HEK293 (cell line): Measurements from ENCODE around the gene BACH2.

Experiments
- CTCF ChIA-PET: fragments of 350-600 bp; formaldehyde crosslinking; extraction: SDS; loops from one replicate; lab custom pipeline; 2021; ENCODE audit warnings: antibody characterized with exemption; lab: Yijun Ruan, JAX
- POLR2A ChIA-PET: fragments of 300-600 bp; formaldehyde crosslinking; extraction: SDS; loops from one replicate; lab custom pipeline; 2020; ENCODE audit warnings: antibody characterized with exemption, inconsistent platforms; lab: Yijun Ruan, JAX
- H3K27ac ChIP-seq: fragments of 200-500 bp; sonication (Bioruptor generic); 2 replicates; pipeline ENCODE4 v1.5.1; 2014; ENCODE audit warnings: low read depth, low read length, control low read depth, inconsistent platforms; ENCODE audit errors: extremely low read depth
- H3K36me3 ChIP-seq, 2 experiments: fragments of 200-500 bp in 1 of 2; sonication (Bioruptor generic) in 1 of 2; 1 replicate in 1 of 2; 2 replicates in 1 of 2; pipeline ENCODE4 v1.5.1; 2014 to 2017; ENCODE audit warnings: inconsistent platforms in 2 of 2, low read length in 2 of 2; ENCODE audit not compliant: control insufficient read depth in 2 of 2, insufficient read depth in 1 of 2
- H3K4me1 ChIP-seq: fragments of 200-500 bp; sonication (Bioruptor generic); 2 replicates; pipeline ENCODE4 v1.5.1; 2014; ENCODE audit warnings: mild to moderate bottlenecking, low read length, inconsistent platforms; ENCODE audit not compliant: control insufficient read depth, insufficient read depth
- H3K4me3 ChIP-seq: 2 replicates; pipeline ENCODE4 v1.5.1; 2011; ENCODE audit warnings: low read depth, mild to moderate bottlenecking, control low read depth, low read length, moderate library complexity
- H3K9me3 ChIP-seq: fragments of 200-500 bp; sonication (Bioruptor generic); 2 replicates; pipeline ENCODE4 v1.5.1; 2014; ENCODE audit warnings: low read depth, low read length, inconsistent platforms; ENCODE audit not compliant: control insufficient read depth, insufficient read depth
- EGR2 ChIP-seq: fragments of 450-650 bp; formaldehyde crosslinking; IDR thresholded peaks from 2 replicates; pipeline ENCODE4 v1.5.1; 2016; ENCODE audit warnings: low read depth, missing biosample characterization, missing genetic modification characterization
- GLIS1 ChIP-seq: fragments of 450-650 bp; formaldehyde crosslinking; IDR thresholded peaks from 2 replicates; pipeline ENCODE4 v1.5.1; 2016; ENCODE audit warnings: missing biosample characterization, missing genetic modification characterization
- GLIS2 ChIP-seq: fragments of 450-650 bp; formaldehyde crosslinking; IDR thresholded peaks from 2 replicates; pipeline ENCODE4 v1.5.1; 2016; ENCODE audit warnings: missing biosample characterization, missing genetic modification characterization
- KLF10 ChIP-seq: fragments of 450-650 bp; IDR thresholded peaks from 2 replicates; pipeline ENCODE4 v1.5.1; 2018; ENCODE audit warnings: missing biosample characterization, mild to moderate bottlenecking, missing genetic modification characterization
- MYNN ChIP-seq: fragments of 450-650 bp; formaldehyde crosslinking; IDR thresholded peaks from 2 replicates; pipeline ENCODE4 v1.5.1; 2016; ENCODE audit warnings: missing biosample characterization, missing genetic modification characterization, borderline replicate concordance
- OVOL3 ChIP-seq: fragments of 450-650 bp; formaldehyde crosslinking; IDR thresholded peaks from 2 replicates; pipeline ENCODE4 v1.5.1; 2016; ENCODE audit warnings: missing biosample characterization, missing genetic modification characterization
- ZBTB48 ChIP-seq: fragments of 450-650 bp; formaldehyde crosslinking; IDR thresholded peaks from 2 replicates; pipeline ENCODE4 v1.5.1; 2016; ENCODE audit warnings: missing biosample characterization, missing genetic modification characterization
- ZNF112 ChIP-seq: fragments of 450-650 bp; formaldehyde crosslinking; IDR thresholded peaks from 2 replicates; pipeline ENCODE4 v1.5.0; 2017; ENCODE audit warnings: missing biosample characterization, missing genetic modification characterization
- ZNF155 ChIP-seq: fragments of 450-650 bp; formaldehyde crosslinking; IDR thresholded peaks from 2 replicates; pipeline ENCODE4 v1.5.1; 2016; ENCODE audit warnings: missing biosample characterization, missing genetic modification characterization
- ZNF202 ChIP-seq: fragments of 450-650 bp; formaldehyde crosslinking; IDR thresholded peaks from 2 replicates; pipeline ENCODE4 v1.5.1; 2016; ENCODE audit warnings: missing biosample characterization, missing genetic modification characterization, borderline replicate concordance
- ZNF24 ChIP-seq: fragments of 450-650 bp; formaldehyde crosslinking; IDR thresholded peaks from 2 replicates; pipeline ENCODE4 v1.5.1; 2016; ENCODE audit warnings: missing biosample characterization, missing genetic modification characterization
- ZNF335 ChIP-seq: fragments of 450-650 bp; formaldehyde crosslinking; conservative IDR thresholded peaks from 2 replicates; pipeline ENCODE4 v1.5.1; 2016; ENCODE audit warnings: missing biosample characterization, missing genetic modification characterization
- ZNF341 ChIP-seq: fragments of 450-650 bp; formaldehyde crosslinking; IDR thresholded peaks from 2 replicates; pipeline ENCODE4; 2016; ENCODE audit warnings: low read depth, missing biosample characterization, missing genetic modification characterization
- ZNF350 ChIP-seq: fragments of 450-650 bp; formaldehyde crosslinking; IDR thresholded peaks from 2 replicates; pipeline ENCODE4 v1.5.0; 2017; ENCODE audit warnings: missing biosample characterization, mild to moderate bottlenecking, missing genetic modification characterization
- ZNF423 ChIP-seq: fragments of 450-650 bp; formaldehyde crosslinking; IDR thresholded peaks from 2 replicates; pipeline ENCODE4 v1.5.1; 2016; ENCODE audit warnings: missing biosample characterization, missing genetic modification characterization
- ZNF514 ChIP-seq: fragments of 450-650 bp; formaldehyde crosslinking; IDR thresholded peaks from 2 replicates; pipeline ENCODE4 v1.5.1; 2016; ENCODE audit warnings: missing biosample characterization, missing genetic modification characterization
- ZNF623 ChIP-seq: fragments of 450-650 bp; formaldehyde crosslinking; IDR thresholded peaks from 2 replicates; pipeline ENCODE4 v1.5.1; 2016; ENCODE audit warnings: missing biosample characterization, missing genetic modification characterization
- ZNF654 ChIP-seq: fragments of 450-650 bp; formaldehyde crosslinking; IDR thresholded peaks from 2 replicates; pipeline ENCODE4 v1.5.1; 2016; ENCODE audit warnings: low read depth, missing biosample characterization, missing genetic modification characterization
- ZNF660 ChIP-seq: fragments of 450-650 bp; IDR thresholded peaks from 2 replicates; pipeline ENCODE4 v1.5.1; 2018; ENCODE audit warnings: missing biosample characterization, mild to moderate bottlenecking, missing genetic modification characterization
- ZNF747 ChIP-seq: fragments of 450-650 bp; formaldehyde crosslinking; IDR thresholded peaks from 2 replicates; pipeline ENCODE4 v1.5.1; 2016; ENCODE audit warnings: missing biosample characterization, missing genetic modification characterization
- ZNF768 ChIP-seq: fragments of 450-650 bp; formaldehyde crosslinking; IDR thresholded peaks from 2 replicates; pipeline ENCODE4 v1.5.1; 2018; ENCODE audit warnings: missing biosample characterization, mild to moderate bottlenecking, missing genetic modification characterization
- ZNF843 ChIP-seq: fragments of 450-650 bp; formaldehyde crosslinking; IDR thresholded peaks from 2 replicates; pipeline ENCODE4 v1.5.1; 2016; ENCODE audit warnings: missing biosample characterization, missing genetic modification characterization
- ZSCAN16 ChIP-seq: fragments of 450-650 bp; formaldehyde crosslinking; IDR thresholded peaks from 2 replicates; pipeline ENCODE4 v1.5.1; 2016; ENCODE audit warnings: missing biosample characterization, missing genetic modification characterization
- TF ChIP-seq, protein P1 (sequence below): fragments of 450-650 bp; formaldehyde crosslinking; IDR thresholded peaks from 2 replicates; pipeline ENCODE4 v1.5.1; 2016; ENCODE audit warnings: missing biosample characterization, missing genetic modification characterization, low read depth
- TF ChIP-seq, protein P2 (sequence below): fragments of 450-650 bp; formaldehyde crosslinking; IDR thresholded peaks from 2 replicates; pipeline ENCODE4 v1.5.1; 2017; ENCODE audit warnings: missing biosample characterization, missing genetic modification characterization
- TF ChIP-seq, protein P3 (sequence below): fragments of 450-650 bp; formaldehyde crosslinking; IDR thresholded peaks from 2 replicates; pipeline ENCODE4 v1.5.1; 2017; ENCODE audit warnings: missing biosample characterization, missing genetic modification characterization
- TF ChIP-seq, protein P4 (sequence below): fragments of 450-650 bp; formaldehyde crosslinking; IDR thresholded peaks from 2 replicates; pipeline ENCODE4 v1.5.1; 2016; ENCODE audit warnings: missing biosample characterization, missing genetic modification characterization

The BACH2 gene

DNA sequence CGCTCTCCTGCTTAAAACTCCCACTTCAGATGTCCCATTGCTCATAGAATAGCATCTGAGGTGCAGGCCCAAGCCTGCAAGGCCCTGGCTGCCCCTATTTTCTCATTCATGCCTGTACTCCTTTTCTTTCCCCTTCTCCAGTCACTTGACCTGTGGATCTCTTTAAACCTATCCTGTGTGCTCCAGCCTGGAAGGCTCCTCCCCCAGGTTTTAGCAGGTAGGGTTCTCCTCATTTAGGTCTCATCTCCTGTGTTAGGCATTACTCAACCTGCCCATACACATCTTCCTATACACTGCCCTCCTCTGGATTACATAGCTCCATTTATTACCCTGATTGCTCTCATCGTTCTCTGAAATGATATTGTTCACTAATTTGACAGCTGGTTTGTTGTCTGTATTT is 185.3 kb downstream of the BACH2 start:
- Histone ChIP-seq H3K4me1 (no peaks in the 10 kb centered on the region), H3K4me3 (no peak overlapping the region), H3K36me3 (no peaks in the 10 kb centered on the region), H3K27ac (no peak overlapping the region), H3K9me3 (no peaks in the 10 kb centered on the region)
- no peak for TF ChIP-seq ZNF155
- no peak for TF ChIP-seq ZNF202
- TF ChIP-seq ZNF768 (tag by site-specific recombination), result no peak
- no peak for TF ChIP-seq ZNF623 (tag by site-specific recombination)
- TF ChIP-seq OVOL3 (tag by site-specific recombination), result no peak
- no peak for TF ChIP-seq EGR2
- no peak for TF ChIP-seq ZSCAN16
- no peak for TF ChIP-seq ZNF660 (tag by site-specific recombination)
- no peak for TF ChIP-seq ZBTB48 (tag by site-specific recombination)
- TF ChIP-seq, protein P1, sequence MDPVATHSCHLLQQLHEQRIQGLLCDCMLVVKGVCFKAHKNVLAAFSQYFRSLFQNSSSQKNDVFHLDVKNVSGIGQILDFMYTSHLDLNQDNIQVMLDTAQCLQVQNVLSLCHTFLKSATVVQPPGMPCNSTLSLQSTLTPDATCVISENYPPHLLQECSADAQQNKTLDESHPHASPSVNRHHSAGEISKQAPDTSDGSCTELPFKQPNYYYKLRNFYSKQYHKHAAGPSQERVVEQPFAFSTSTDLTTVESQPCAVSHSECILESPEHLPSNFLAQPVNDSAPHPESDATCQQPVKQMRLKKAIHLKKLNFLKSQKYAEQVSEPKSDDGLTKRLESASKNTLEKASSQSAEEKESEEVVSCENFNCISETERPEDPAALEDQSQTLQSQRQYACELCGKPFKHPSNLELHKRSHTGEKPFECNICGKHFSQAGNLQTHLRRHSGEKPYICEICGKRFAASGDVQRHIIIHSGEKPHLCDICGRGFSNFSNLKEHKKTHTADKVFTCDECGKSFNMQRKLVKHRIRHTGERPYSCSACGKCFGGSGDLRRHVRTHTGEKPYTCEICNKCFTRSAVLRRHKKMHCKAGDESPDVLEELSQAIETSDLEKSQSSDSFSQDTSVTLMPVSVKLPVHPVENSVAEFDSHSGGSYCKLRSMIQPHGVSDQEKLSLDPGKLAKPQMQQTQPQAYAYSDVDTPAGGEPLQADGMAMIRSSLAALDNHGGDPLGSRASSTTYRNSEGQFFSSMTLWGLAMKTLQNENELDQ (tag by site-specific recombination), result no peak
- TF ChIP-seq ZNF423, result no peak
- no peak for TF ChIP-seq ZNF514
- TF ChIP-seq ZNF747 (tag by site-specific recombination), result no peak
- no peak for TF ChIP-seq KLF10 (tag by site-specific recombination)
- TF ChIP-seq, protein P2, sequence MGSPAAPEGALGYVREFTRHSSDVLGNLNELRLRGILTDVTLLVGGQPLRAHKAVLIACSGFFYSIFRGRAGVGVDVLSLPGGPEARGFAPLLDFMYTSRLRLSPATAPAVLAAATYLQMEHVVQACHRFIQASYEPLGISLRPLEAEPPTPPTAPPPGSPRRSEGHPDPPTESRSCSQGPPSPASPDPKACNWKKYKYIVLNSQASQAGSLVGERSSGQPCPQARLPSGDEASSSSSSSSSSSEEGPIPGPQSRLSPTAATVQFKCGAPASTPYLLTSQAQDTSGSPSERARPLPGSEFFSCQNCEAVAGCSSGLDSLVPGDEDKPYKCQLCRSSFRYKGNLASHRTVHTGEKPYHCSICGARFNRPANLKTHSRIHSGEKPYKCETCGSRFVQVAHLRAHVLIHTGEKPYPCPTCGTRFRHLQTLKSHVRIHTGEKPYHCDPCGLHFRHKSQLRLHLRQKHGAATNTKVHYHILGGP (tag by site-specific recombination), result no peak
- no peak for TF ChIP-seq ZNF112
- no peak for TF ChIP-seq ZNF335 (tag by site-specific recombination)
- no peak for TF ChIP-seq ZNF24
- POLR2A ChIA-PET, result no interaction called here
- CTCF ChIA-PET, result interaction anchor here (1.4 kb wide), 1 partner anchor 13 kb away, joined by 4 read pairs; no protein-coding TSS in a partner anchor

DNA sequence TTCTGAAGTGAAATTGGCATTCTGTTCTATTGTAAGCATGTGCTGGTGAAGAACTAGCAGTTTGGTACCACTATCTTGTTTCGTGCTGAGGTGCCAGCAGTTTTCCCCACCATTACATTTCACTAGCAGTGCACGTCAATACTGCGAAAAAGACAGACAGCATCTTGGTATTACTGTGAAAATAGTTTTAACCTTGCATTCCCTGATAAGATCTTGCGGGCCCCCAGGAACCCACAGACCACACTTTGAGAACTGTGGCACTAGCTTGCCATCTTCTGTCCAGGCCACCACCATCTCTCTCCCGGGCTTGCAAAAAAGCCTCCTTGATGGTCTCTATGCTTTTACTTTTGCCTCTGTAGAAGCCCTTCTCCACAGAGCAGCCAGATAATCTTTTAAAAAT is 185.7 kb downstream of the BACH2 start:
- CTCF ChIA-PET, result no interaction called here
- POLR2A ChIA-PET, result no interaction called here
- Histone ChIP-seq H3K9me3 (no peaks in the 10 kb centered on the region), H3K4me1 (no peaks in the 10 kb centered on the region), H3K27ac (no peak overlapping the region), H3K36me3 (no peaks in the 10 kb centered on the region), H3K4me3 (no peak overlapping the region)
- TF ChIP-seq ZNF843 (no peak), GLIS2 (tag by site-specific recombination) (no peak), GLIS1 (tag by site-specific recombination) (no peak), ZNF768 (tag by site-specific recombination) (no peak), ZNF654 (tag by site-specific recombination) (no peak), MYNN (tag by site-specific recombination) (no peak), ZNF350 (tag by site-specific recombination) (no peak), ZNF341 (tag by site-specific recombination) (no peak)
- TF ChIP-seq, protein P3, sequence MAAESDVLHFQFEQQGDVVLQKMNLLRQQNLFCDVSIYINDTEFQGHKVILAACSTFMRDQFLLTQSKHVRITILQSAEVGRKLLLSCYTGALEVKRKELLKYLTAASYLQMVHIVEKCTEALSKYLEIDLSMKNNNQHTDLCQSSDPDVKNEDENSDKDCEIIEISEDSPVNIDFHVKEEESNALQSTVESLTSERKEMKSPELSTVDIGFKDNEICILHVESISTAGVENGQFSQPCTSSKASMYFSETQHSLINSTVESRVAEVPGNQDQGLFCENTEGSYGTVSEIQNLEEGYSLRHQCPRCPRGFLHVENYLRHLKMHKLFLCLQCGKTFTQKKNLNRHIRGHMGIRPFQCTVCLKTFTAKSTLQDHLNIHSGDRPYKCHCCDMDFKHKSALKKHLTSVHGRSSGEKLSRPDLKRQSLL, result no peak
- TF ChIP-seq, protein P4, sequence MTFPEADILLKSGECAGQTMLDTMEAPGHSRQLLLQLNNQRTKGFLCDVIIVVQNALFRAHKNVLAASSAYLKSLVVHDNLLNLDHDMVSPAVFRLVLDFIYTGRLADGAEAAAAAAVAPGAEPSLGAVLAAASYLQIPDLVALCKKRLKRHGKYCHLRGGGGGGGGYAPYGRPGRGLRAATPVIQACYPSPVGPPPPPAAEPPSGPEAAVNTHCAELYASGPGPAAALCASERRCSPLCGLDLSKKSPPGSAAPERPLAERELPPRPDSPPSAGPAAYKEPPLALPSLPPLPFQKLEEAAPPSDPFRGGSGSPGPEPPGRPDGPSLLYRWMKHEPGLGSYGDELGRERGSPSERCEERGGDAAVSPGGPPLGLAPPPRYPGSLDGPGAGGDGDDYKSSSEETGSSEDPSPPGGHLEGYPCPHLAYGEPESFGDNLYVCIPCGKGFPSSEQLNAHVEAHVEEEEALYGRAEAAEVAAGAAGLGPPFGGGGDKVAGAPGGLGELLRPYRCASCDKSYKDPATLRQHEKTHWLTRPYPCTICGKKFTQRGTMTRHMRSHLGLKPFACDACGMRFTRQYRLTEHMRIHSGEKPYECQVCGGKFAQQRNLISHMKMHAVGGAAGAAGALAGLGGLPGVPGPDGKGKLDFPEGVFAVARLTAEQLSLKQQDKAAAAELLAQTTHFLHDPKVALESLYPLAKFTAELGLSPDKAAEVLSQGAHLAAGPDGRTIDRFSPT (tag by site-specific recombination), result no peak
